Esophagus mucosa (tissue), 1 donor: ENCODE measurements around the gene FNTB. TPM values are rescaled to one million over a fixed set of nuclear protein-coding genes. Genes with fewer than 3 reads are reported as not detected.

Experiments used
- ATAC-seq: fragments of 200-7000 bp; cut with Tn5 transposase; one replicate; pipeline ENCODE4 v1.9.1; 2020
- total RNA-seq: library from RNA; stranded (reverse); gene quantifications from one replicate; pipeline ENCODE4 v1.2.4, GENCODE V29; 2023
- donor health status: DM: yes; HTN: yes; CAD: no.

Gene FNTB, protein sequence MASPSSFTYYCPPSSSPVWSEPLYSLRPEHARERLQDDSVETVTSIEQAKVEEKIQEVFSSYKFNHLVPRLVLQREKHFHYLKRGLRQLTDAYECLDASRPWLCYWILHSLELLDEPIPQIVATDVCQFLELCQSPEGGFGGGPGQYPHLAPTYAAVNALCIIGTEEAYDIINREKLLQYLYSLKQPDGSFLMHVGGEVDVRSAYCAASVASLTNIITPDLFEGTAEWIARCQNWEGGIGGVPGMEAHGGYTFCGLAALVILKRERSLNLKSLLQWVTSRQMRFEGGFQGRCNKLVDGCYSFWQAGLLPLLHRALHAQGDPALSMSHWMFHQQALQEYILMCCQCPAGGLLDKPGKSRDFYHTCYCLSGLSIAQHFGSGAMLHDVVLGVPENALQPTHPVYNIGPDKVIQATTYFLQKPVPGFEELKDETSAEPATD
- total RNA-seq = 22.6 TPM

GRCh38 chr14:64986648-64987437 lies at the start of gene FNTB:
FNTB (plus strand) TSS chr14:64986895; CDS start chr14:64986954, 59 bp downstream.
- ATAC-seq = peak; percentile 97

GRCh38 chr14:64937171-64937820 lies 49.4 kb upstream of the FNTB start:
- ATAC-seq = no peak

GRCh38 chr14:64937821-64938193 lies 48.9 kb upstream of the FNTB start:
- no peak for ATAC-seq

DNA sequence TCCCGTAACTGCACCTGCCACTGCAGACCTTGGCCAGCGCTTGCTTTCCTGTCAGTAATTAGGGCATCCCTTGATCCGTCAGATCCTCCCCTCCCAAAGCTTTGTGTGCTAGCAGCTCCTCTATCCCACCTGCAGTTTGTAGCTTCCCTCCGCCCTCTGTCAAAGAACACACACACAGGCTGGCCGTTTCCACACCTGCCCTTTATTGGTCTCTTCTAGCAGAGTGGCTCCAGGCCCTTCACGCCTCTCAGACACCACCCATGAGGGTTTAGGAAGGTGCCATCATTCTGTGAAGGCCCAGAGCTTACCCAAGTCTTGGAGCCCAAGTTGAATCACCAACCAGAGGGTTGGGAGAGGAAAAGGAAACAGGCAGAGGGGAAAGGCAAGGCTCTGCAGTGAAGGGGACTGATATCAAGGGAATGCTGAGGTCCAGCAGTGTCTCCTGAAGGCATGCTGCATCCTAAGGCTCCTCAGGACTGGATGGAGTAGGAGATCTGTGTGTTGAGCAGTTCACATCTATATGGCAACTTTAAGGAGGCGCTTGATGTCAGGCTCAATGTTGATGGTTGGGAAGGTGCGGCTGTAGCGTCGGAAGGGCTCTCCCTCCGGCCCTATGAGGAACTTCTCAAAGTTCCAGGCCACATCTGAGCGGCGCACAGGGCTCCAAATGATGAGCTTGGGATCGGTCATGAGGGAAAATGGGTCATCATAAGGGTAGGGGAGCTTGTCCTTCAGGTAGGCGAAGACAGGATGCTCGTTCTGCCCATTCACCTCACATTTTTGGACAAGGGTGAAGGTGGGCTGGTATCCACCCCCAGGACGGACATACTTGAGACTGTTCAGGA lies 47.5 kb upstream of the FNTB start:
- no peak for ATAC-seq

GRCh38 chr14:64939817-64940190 lies 46.9 kb upstream of the FNTB start:
- no peak for ATAC-seq

GRCh38 chr14:64940336-64940910 lies 46.3 kb upstream of the FNTB start:
- no peak for ATAC-seq

DNA sequence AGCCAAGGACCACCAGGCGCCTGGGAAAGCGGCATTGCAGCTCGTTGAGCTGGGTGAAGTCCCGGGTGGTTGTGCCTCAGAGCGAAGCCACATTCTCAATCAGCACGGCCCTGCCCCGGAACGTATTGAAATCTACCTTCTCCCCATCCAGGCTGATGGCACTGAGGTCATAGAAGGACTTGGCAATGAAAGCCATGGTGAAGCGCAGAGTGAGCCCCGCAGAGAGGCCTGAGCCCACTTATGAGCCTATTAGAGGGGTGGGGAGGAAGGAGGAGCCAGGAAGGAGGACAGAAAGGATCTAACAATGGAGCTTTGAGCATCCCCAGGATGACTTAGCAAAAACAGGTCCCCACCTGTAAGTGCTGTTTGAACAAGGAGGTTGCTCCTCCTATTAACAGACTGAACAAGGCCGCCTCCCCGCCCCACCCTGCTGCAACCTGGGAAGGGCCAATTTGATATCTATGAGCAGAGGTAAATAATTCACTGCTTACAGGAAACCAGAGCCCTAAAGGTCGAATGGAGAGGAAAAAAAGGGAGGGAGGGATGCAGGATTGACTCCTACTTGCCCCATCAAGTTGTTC lies 44.1 kb upstream of the FNTB start, which contains the start of gene GPX2:
GPX2 (minus strand) TSS at position 215 of the 581 bp plus-strand sequence; CDS start at position 196, 19 bp downstream.
- peak; percentile 92 for ATAC-seq

- ATAC-seq = no peak
These were observed 43.1 kb upstream of the FNTB start for GRCh38 chr14:64943556-64943955.

DNA sequence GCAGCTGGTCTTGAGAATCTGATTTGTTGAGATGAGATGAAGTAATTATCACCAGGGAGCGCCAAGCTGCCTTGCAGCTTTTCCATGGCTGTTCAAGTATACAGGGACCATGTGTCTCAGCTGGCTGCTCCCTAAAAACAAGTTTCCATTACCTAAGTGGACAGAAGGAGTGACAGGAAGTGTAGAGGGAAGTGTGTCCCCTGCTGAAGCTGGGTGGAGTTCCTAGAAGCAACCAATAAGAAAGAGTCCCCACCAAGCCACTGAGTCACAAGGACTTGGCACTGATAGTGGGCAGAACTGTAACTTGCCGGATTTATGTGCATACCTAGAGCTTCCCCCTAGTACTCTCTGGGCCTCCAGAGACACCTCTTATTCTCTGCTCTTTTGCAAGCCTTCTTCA lies 42.7 kb upstream of the FNTB start:
- ATAC-seq = peak; percentile 21

GRCh38 chr14:64944861-64945260 lies 41.8 kb upstream of the FNTB start:
- ATAC-seq = no peak

DNA sequence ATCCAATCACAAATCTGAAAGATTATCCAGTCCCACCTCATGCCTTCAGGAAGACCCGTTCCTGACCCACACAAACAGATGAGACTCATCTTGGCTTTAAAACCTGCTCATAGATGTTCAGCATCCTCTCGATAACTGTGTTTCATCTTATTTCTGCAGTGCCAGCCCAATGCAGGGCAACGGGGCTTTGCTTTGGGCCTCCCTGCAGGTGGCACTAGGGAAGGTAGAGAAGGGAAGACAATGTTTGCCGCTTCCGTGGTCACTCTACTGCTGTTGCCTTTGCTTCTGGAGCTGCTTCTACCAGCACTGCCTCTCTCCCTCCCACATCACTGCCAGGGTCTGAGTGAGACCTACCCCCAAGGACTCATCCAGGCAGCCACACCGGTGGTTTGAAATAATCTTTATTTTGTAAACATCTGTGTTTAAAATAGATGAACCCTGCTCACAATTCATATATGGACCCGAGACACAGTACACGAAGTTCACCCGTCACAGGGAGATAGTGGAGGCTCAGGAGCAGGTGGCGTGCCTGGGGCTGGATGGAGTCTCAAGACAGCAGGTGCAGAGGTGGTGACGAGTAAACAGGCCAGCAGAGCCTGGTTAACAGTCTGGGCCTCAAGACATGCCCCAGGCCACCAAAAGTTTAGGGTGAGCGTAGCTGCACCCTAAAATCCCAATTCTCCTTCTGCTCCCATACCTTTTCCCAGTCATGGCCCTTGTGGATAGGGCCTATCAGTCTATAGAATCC lies 41.1 kb upstream of the FNTB start:
- ATAC-seq = no peak

DNA sequence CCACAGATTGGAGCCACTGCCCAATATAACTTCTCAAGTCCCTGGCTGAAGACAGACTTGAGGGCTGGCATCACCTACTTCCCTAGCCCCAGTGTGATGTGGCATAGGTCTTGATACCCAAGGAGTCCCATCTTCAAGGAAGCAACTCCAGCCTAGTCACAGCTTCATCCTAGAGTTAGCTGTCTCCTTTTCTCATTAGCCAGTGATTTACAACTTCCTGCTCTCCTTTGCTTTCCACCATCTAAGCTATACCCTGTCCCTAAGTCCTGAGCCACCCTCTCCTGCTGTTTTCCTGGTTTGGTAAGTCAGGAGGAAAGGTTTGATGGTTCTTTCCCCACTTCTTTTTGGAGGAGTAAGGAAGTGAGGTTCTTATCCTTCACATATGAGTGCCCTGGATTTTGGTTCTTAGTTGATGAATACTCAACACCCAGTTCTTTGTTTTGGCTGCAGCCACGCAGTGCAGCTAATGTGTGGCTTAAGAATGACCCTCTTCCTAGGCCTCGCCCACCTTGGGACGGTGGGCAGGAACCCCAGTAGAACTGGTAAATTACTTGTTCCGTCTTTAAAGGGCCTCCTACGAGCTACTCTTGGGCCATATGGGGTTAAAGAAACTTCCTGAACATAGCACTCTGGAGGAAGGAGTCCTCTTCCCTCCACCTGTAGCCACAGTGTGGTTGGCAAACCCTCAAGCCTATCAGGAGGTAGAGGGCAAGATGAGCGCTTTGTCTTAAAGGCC lies 40.2 kb upstream of the FNTB start:
- no peak for ATAC-seq

GRCh38 chr14:64947710-64948611 lies 38.7 kb upstream of the FNTB start:
- ATAC-seq = no peak

DNA sequence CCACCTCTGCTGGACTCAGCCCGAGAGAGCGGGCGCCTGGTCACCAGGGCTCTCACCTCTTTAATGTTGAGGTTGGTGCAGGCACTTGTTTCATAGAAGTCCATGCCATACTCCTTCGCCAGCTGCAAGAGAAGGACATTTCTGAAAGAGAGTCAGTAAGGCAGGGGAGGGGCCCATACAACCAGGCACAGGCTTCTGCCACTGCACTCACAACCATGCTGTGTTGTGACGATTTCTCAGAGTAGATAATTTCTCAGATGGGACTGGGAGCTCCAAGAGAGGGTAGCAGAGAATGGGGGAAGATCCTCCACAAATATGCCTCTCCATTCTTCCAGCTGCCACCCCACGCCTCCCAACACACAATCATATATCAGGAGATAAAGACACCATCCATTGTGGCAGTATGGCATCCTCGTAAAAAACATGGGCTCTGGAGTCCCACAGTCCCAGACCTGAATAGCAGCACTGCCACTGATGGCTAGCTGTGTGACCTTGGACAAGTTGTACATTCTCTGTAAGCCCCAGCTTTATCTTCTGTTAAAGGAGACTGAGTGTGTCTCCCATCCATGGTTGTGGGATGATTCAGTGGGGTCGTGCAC lies 38.0 kb upstream of the FNTB start:
- no peak for ATAC-seq

GRCh38 chr14:64950889-64951288 lies 35.8 kb upstream of the FNTB start:
- no peak for ATAC-seq

GRCh38 chr14:64951291-64951690 lies 35.4 kb upstream of the FNTB start:
- no peak for ATAC-seq

GRCh38 chr14:64951724-64952123 lies 35.0 kb upstream of the FNTB start:
- no peak for ATAC-seq

DNA sequence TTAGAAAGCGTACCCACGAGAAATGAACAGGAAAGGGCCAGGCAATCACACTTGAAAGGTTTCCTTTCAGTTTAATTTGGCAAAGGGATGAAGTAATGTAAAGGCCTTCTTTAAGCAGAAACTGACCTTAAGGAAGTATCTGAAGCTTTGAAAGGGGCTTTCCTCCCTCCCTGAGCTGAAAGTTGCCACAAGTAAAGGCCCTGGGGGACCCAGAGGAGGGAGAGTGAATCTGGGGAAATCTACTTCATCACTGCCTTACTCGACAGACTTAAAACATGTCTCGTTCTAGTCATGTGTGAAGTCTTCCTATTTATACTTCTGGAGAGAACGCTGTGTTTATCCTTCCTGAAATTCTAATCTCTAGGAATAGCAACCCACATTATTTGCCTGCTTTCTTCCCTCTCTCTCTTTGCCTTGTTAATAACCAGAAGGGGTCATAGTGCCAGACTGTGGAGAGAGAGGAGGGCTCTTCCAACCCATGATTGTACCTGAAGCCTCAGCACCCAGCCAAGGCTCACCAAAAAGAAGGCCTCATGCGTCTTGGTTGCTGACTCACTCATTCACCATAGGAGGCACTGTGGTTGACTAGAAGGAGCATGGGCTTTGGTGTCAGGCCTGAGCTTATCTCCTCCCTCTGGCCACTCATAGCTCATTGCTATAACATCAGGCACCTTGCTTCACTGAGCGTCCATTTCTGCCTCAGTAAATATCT lies 33.9 kb upstream of the FNTB start:
- no peak for ATAC-seq
